Right lobe of liver (tissue), 6 donors: Measurements from ENCODE around the gene WDR1. TPM values are rescaled to one million over a fixed set of nuclear protein-coding genes. Genes with fewer than 3 reads are reported as not detected.

Experiments
- ATAC-seq, 4 donors: fragments of 200-7000 bp; cut with Tn5 transposase; one replicate each; pipeline ENCODE4 v1.9.1; 2020; ENCODE audit warnings: mild to moderate bottlenecking in 4 of 4, moderate library complexity in 4 of 4
- DNase-seq, 3 donors: peaks; one replicate each; pipeline ENCODE4 v3.0.0-alpha.2; 2020
- H3K27ac ChIP-seq, 3 donors: fragments of 200-600 bp; one replicate each; pipeline ENCODE4 v1.8.0; 2022
- H3K27me3 ChIP-seq, 2 donors: fragments of 200-600 bp; one replicate each; pipeline ENCODE4 v1.8.0; 2022
- H3K36me3 ChIP-seq, 4 donors: fragments of 200-600 bp; sonication (generic) in 1 of 4; one replicate each; pipeline versions ENCODE4 v1.5.1 to v1.8.0; 2017 to 2022; ENCODE audit warnings: control low read depth in 1 of 4
- H3K4me1 ChIP-seq, 4 donors: fragments of 200-600 bp; sonication (generic) in 1 of 4; one replicate each; pipeline versions ENCODE4 v1.5.1 to v1.8.0; 2017 to 2022; ENCODE audit warnings: control low read depth in 1 of 4
- H3K4me3 ChIP-seq, 3 donors: fragments of 200-600 bp; one replicate each; pipeline ENCODE4 v1.8.0; 2022
- H3K9me3 ChIP-seq, 4 donors: fragments of 200-600 bp; sonication (generic) in 1 of 4; one replicate each; pipeline versions ENCODE4 v1.5.1 to v1.8.0; 2017 to 2022; ENCODE audit warnings: control low read depth in 1 of 4
- POLR2A ChIP-seq: fragments of 450-650 bp; IDR thresholded peaks from one replicate; pipeline ENCODE4 v1.6.1; 2017; ENCODE audit warnings: antibody characterized with exemption, mild to moderate bottlenecking
- WGBS: methylation state at CpG from one replicate; pipeline ENCODE4 v1.1.6; 2018; ENCODE audit warnings: low coverage, low lambda C conversion rate; ENCODE audit not compliant: insufficient coverage; ENCODE audit errors: missing lambda C conversion rate; 5-methylcytosine and 5-hydroxymethylcytosine counted together
- intact Hi-C, 2 donors: fragments of 100-400 bp; cut with DNase I; formaldehyde crosslinking; loops; one replicate each; pipeline versions ENCODE4 v1.11.2 to v1.14.1; 2022
- total RNA-seq, 6 experiments: library from RNA; depleted of rRNA in 2 of 6; stranded (reverse); fragments of >200 nt in 2 of 6; fragmentation: NEBNext Ultra II Directional in 3 of 6; extraction: Animal tissue kit (Norgen Biotek cat#: 25700) in 3 of 6; gene quantifications; one replicate each; pipeline versions ENCODE4 v1.1.0 to v1.2.4, GENCODE V29; 2016 to 2023
- TF ChIP-seq, protein P1 (sequence below), 4 donors: fragments of 200-600 bp in 3 of 4; fragments of 450-650 bp in 1 of 4; IDR thresholded peaks; one replicate each; pipeline versions ENCODE4 v1.5.1 to v1.8.0; 2016 to 2022; ENCODE audit warnings: antibody characterized with exemption in 4 of 4, mild to moderate bottlenecking in 2 of 4
- donor health status: DM: no; HTN: yes; CAD: no.
- donor health status: DM: no; HTN: no; CAD: no.
- donor health status: DM: no; HTN: no; CAD: no.
- donor health status: DM: no; HTN: yes; CAD: no.
- donor health status: DM: no; HTN: yes; CAD: no.

The WDR1 gene
- total RNA-seq, 6 experiments from 2014 or later = 65.1 to 149 (median 76.4) TPM

GRCh38 chr4:10114147-10114546 lies 2.5 kb downstream of the WDR1 start:
- Histone ChIP-seq H3K36me3 (peaks cover 0 to 31% (median 17%) of the 10 kb centered on the region in 4 donors), H3K4me3 (no peak overlapping the region), H3K4me1 (peaks cover 0 to 14% (median 3%) of the 10 kb centered on the region in 4 donors), H3K27me3 (no peaks in the 10 kb centered on the region), H3K9me3 (no peaks in the 10 kb centered on the region), H3K27ac (no peak overlapping the region)
- intact Hi-C loops = no loop called here
- ATAC-seq (no peak), DNase-seq (no peak)
- TF ChIP-seq POLR2A = no peak
- TF ChIP-seq, protein P1, sequence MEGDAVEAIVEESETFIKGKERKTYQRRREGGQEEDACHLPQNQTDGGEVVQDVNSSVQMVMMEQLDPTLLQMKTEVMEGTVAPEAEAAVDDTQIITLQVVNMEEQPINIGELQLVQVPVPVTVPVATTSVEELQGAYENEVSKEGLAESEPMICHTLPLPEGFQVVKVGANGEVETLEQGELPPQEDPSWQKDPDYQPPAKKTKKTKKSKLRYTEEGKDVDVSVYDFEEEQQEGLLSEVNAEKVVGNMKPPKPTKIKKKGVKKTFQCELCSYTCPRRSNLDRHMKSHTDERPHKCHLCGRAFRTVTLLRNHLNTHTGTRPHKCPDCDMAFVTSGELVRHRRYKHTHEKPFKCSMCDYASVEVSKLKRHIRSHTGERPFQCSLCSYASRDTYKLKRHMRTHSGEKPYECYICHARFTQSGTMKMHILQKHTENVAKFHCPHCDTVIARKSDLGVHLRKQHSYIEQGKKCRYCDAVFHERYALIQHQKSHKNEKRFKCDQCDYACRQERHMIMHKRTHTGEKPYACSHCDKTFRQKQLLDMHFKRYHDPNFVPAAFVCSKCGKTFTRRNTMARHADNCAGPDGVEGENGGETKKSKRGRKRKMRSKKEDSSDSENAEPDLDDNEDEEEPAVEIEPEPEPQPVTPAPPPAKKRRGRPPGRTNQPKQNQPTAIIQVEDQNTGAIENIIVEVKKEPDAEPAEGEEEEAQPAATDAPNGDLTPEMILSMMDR (IDR thresholded peaks at IDR 0.05) = no peak
- 84% methylated on average over 3 of the region's 4 CpGs for WGBS

DNA sequence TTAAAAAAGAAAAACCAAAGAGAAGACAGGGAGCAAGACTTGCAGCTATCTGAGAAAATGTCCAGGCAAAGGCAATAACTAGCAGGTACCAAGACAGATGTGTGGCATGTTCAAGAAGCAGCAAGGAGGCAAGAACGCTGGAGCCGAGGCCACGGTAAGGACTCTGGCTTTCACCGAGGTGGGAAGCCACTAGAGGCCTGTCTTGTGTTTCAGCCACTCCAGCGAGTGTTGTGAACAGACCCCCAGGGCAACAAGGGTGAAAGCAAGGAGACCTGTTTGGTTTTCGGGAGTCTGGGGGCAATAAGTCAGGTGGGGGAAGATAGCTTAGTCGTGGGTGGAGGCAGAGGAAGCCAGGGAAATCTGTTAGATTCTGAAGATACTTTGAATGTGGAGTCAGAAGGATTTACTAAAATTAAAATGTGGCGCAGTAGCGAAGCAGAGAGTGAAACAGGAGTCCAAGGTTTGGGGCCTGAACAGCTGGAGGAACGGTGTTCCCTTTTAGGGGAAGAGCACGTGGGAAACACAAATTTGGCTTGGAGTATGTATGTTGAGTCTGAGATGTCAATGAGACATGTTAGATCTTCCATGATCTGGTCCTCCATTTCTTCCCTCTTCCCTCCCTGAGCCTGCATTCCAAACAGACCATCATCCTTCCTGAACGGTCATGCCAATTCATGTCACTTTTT lies 3.1 kb downstream of the WDR1 start:
- TF ChIP-seq POLR2A = no peak
- TF ChIP-seq, protein P1 (IDR thresholded peaks at IDR 0.05) = no peak
- H3K27ac ChIP-seq = no peak overlapping the region
- 79% methylated on average over 12 of the region's 12 CpGs for WGBS
- H3K4me1 ChIP-seq = peaks cover 0 to 20% (median 3%) of the 10 kb centered on the region in 4 donors
- ATAC-seq = no peak
- no peak for DNase-seq
- peaks cover 0 to 31% (median 17%) of the 10 kb centered on the region in 4 donors for H3K36me3 ChIP-seq
- no peaks in the 10 kb centered on the region for H3K9me3 ChIP-seq
- intact Hi-C loops = no loop called here
- no peak overlapping the region for H3K4me3 ChIP-seq
- no peaks in the 10 kb centered on the region for H3K27me3 ChIP-seq

DNA sequence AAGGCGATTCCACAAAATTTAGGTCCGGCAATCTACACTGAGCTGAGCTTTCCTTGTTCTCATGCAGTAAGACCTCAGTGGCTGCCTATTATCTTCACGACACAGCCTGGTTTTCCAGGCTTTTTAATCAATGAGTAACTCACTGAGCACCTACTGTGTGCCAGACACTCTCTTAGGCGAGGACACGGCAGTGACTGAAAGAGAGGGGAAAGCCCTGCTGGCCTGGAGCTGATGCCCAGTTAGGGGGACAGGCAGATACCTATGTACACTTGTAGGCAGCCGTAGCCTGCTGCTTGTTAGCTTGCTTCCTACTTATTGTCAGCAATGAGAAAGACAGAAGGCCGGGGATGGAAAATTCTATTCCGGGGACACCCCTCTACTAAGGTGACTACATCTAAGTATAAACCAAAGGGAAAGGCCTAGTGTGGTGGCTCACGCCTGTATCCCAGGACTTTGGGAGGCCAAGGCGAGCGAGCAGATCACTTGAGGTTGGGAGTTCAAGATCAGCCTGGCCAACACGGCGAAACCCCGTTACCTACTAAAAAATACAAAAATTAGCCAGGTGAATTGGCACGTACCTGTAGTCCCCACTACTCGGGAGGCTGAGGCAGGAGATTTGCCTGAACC lies 3.8 kb downstream of the WDR1 start:
- ATAC-seq = no peak
- peaks cover 0 to 22% (median 3%) of the 10 kb centered on the region in 4 donors for H3K4me1 ChIP-seq
- 87% methylated on average over 10 of the region's 16 CpGs for WGBS
- no peaks in the 10 kb centered on the region for H3K27me3 ChIP-seq
- no peak overlapping the region for H3K27ac ChIP-seq
- DNase-seq = no peak
- TF ChIP-seq, protein P1 (IDR thresholded peaks at IDR 0.05) = no peak
- TF ChIP-seq POLR2A = no peak
- H3K4me3 ChIP-seq = no peak overlapping the region
- intact Hi-C loops = no loop called here
- H3K36me3 ChIP-seq = peaks cover 0 to 35% (median 18%) of the 10 kb centered on the region in 4 donors
- no peaks in the 10 kb centered on the region for H3K9me3 ChIP-seq

- Histone ChIP-seq H3K9me3 (no peaks in the 10 kb centered on the region), H3K27me3 (no peaks in the 10 kb centered on the region), H3K4me1 (peaks cover 0 to 25% (median 3%) of the 10 kb centered on the region in 4 donors), H3K36me3 (peaks cover 0 to 35% (median 18%) of the 10 kb centered on the region in 4 donors), H3K27ac (no peak overlapping the region), H3K4me3 (no peak overlapping the region)
- WGBS = 94% methylated on average over 7 of the region's 13 CpGs
- DNase-seq = no peak
- TF ChIP-seq POLR2A = no peak
- TF ChIP-seq, protein P1 (IDR thresholded peaks at IDR 0.05) = no peak
- intact Hi-C loops = no loop called here
- no peak for ATAC-seq
Measured at GRCh38 chr4:10111067-10111801, 5.4 kb downstream of the WDR1 start.
